MCF 10A (cell line): ENCODE measurements around the gene NUCKS1. TPM values are rescaled to one million over a fixed set of nuclear protein-coding genes. Genes with fewer than 3 reads are reported as not detected.

Source experiments
- BruUV-seq: library from RNA; stranded (reverse); fragments of 400-500 nt; replicated peaks from 2 replicates; lab custom pipeline; 2021; lab: Mats Ljungman, UMichigan
- CTCF ChIA-PET: fragments of 300-600 bp; sonication (Branson Sonifier 250); formaldehyde crosslinking; extraction: SDS; loops from one replicate; lab custom pipeline; 2021; ENCODE audit warnings: antibody characterized with exemption, inconsistent platforms; lab: Yijun Ruan, JAX
- POLR2A ChIA-PET: fragments of 300-600, 350-650 bp; sonication (Branson Sonifier 250); formaldehyde crosslinking; extraction: SDS; loops from one replicate; lab custom pipeline; 2020; ENCODE audit warnings: antibody characterized with exemption, inconsistent platforms; lab: Yijun Ruan, JAX
- DNase-seq: peaks from one replicate; pipeline ENCODE4 v3.0.0-alpha.2; 2018; ENCODE audit not compliant: unreplicated experiment
- H3K27ac Mint-ChIP-seq: one replicate; pipeline ENCODE4 v1.8.0; 2022; ENCODE audit warnings: mild to moderate bottlenecking, low read depth, mixed read lengths; ENCODE audit not compliant: unreplicated experiment
- H3K27me3 Mint-ChIP-seq: one replicate; pipeline ENCODE4 v1.8.0; 2022; ENCODE audit warnings: mixed read lengths; ENCODE audit not compliant: insufficient read depth, unreplicated experiment
- H3K36me3 Mint-ChIP-seq: one replicate; pipeline ENCODE4 v1.8.0; 2022; ENCODE audit warnings: mild to moderate bottlenecking, moderate library complexity, mixed read lengths; ENCODE audit not compliant: insufficient read depth, unreplicated experiment
- H3K4me1 Mint-ChIP-seq: one replicate; pipeline ENCODE4 v1.8.0; 2022; ENCODE audit warnings: mixed read lengths; ENCODE audit not compliant: insufficient read depth, unreplicated experiment
- H3K4me3 Mint-ChIP-seq: one replicate; pipeline ENCODE4 v1.8.0; 2022; ENCODE audit warnings: mild to moderate bottlenecking, moderate library complexity, mixed read lengths; ENCODE audit not compliant: unreplicated experiment
- H3K9me3 Mint-ChIP-seq: one replicate; pipeline ENCODE4 v1.8.0; 2022; ENCODE audit warnings: mixed read lengths; ENCODE audit not compliant: unreplicated experiment
- intact Hi-C: fragments of 100-400 bp; cut with micrococcal nuclease; formaldehyde crosslinking; loops from 2 replicates; pipeline ENCODE4 v1.14.1; 2022
- total RNA-seq: library from RNA; stranded (reverse); gene quantifications from 2 replicates; pipeline ENCODE4 v1.2.3, GENCODE V29; 2022
- TF ChIP-seq, protein P1 (sequence below): fragments of 200-600 bp; IDR thresholded peaks from one replicate; pipeline ENCODE4 v1.8.0; 2022; ENCODE audit warnings: antibody characterized with exemption, mild to moderate bottlenecking; ENCODE audit not compliant: unreplicated experiment

Gene NUCKS1
- total RNA-seq, 1 experiment from 2014 or later = 615 TPM

GRCh38 chr1:205764578-205764977 lies 14.6 kb upstream of the NUCKS1 start:
- BruUV-seq = no TSS peak
- CTCF ChIA-PET = interaction anchor here (1.0 kb wide), 1 partner anchor 9 kb away, joined by 3 read pairs; no protein-coding TSS in a partner anchor
- peaks cover 7% of the 10 kb centered on the region for H3K4me1 Mint-ChIP-seq
- H3K36me3 Mint-ChIP-seq = peaks cover 17% of the 10 kb centered on the region
- H3K27me3 Mint-ChIP-seq = no peaks in the 10 kb centered on the region
- TF ChIP-seq, protein P1, sequence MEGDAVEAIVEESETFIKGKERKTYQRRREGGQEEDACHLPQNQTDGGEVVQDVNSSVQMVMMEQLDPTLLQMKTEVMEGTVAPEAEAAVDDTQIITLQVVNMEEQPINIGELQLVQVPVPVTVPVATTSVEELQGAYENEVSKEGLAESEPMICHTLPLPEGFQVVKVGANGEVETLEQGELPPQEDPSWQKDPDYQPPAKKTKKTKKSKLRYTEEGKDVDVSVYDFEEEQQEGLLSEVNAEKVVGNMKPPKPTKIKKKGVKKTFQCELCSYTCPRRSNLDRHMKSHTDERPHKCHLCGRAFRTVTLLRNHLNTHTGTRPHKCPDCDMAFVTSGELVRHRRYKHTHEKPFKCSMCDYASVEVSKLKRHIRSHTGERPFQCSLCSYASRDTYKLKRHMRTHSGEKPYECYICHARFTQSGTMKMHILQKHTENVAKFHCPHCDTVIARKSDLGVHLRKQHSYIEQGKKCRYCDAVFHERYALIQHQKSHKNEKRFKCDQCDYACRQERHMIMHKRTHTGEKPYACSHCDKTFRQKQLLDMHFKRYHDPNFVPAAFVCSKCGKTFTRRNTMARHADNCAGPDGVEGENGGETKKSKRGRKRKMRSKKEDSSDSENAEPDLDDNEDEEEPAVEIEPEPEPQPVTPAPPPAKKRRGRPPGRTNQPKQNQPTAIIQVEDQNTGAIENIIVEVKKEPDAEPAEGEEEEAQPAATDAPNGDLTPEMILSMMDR = no peak
- intact Hi-C loops = no loop called here
- no peaks in the 10 kb centered on the region for H3K9me3 Mint-ChIP-seq
- no peak for DNase-seq
- no peak overlapping the region for H3K4me3 Mint-ChIP-seq
- POLR2A ChIA-PET = interaction anchor here (0.6 to 3.9 kb wide), 4 partner anchors 9 to 39 kb away, joined by 3 to 19 read pairs (median 12); no protein-coding TSS in a partner anchor
- H3K27ac Mint-ChIP-seq = no peak overlapping the region

- intact Hi-C loops = no loop called here
- Mint-ChIP-seq H3K27me3 (no peaks in the 10 kb centered on the region), H3K4me3 (no peak overlapping the region), H3K27ac (no peak overlapping the region), H3K9me3 (no peaks in the 10 kb centered on the region), H3K36me3 (peaks cover 13% of the 10 kb centered on the region), H3K4me1 (peaks cover 7% of the 10 kb centered on the region)
- no TSS peak for BruUV-seq
- ChIA-PET POLR2A (interaction anchor here (0.7 to 3.9 kb wide), 4 partner anchors 9 to 25 kb away, joined by 3 to 19 read pairs (median 4); no protein-coding TSS in a partner anchor), CTCF (interaction anchor here (0.6 kb wide), 1 partner anchor 1820 kb away, joined by 3 read pairs; no protein-coding TSS in a partner anchor)
- TF ChIP-seq, protein P1 = no peak
- no peak for DNase-seq
Observed at GRCh38 chr1:205763980-205764379, 14.0 kb upstream of the NUCKS1 start.

- H3K27me3 Mint-ChIP-seq = peaks cover 15% of the 10 kb centered on the region
- CTCF ChIA-PET = interaction anchor here (1.0 to 1.5 kb wide), 2 partner anchors 48 to 102 kb away, joined by 3 to 6 read pairs; no protein-coding TSS in a partner anchor
- no TSS peak for BruUV-seq
- no peak for DNase-seq
- intact Hi-C loops = no loop called here
- no peak overlapping the region for H3K4me3 Mint-ChIP-seq
- H3K4me1 Mint-ChIP-seq = no peaks in the 10 kb centered on the region
- no peaks in the 10 kb centered on the region for H3K36me3 Mint-ChIP-seq
- H3K9me3 Mint-ChIP-seq = no peaks in the 10 kb centered on the region
- TF ChIP-seq, protein P1 = no peak
- H3K27ac Mint-ChIP-seq = no peak overlapping the region
- POLR2A ChIA-PET = interaction anchor here (0.9 to 4.8 kb wide), 2 partner anchors 12 to 13 kb away, joined by 5 to 34 read pairs; partner anchors contain the start of gene RAB29
Observed at GRCh38 chr1:205760606-205761005, 10.6 kb upstream of the NUCKS1 start.

DNA sequence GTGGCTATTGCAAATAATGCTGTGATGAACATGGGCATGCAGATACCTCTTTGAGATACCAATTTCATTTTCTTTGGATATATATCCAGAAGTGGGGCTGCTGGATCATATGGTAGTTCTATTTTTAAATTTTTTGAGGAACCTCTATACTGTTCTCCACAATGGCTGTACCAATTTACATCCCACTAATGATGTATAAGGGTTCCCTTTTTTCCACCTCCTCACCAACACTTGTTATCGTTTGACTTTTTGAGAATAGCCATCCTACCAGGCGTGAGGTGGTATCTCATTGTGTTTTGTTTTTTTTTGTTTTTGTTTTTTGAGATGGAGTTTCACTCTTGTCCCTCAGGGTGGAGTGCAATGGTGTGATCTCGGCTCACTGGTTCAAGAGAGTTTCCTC lies 6.6 kb upstream of the NUCKS1 start:
- no peak for DNase-seq
- POLR2A ChIA-PET = interaction anchor here (1.2 kb wide), 1 partner anchor 46 kb away, joined by 3 read pairs; no protein-coding TSS in a partner anchor
- TF ChIP-seq, protein P1 = no peak
- Mint-ChIP-seq H3K4me1 (no peaks in the 10 kb centered on the region), H3K4me3 (no peak overlapping the region), H3K27me3 (peaks cover 19% of the 10 kb centered on the region), H3K36me3 (no peaks in the 10 kb centered on the region), H3K27ac (no peak overlapping the region), H3K9me3 (no peaks in the 10 kb centered on the region)
- BruUV-seq = no TSS peak
- CTCF ChIA-PET = interaction anchor here (0.6 to 1.2 kb wide), 3 partner anchors 9 to 34 kb away, joined by 3 to 5 read pairs (median 3); no protein-coding TSS in a partner anchor
- intact Hi-C loops = no loop called here
